ENCODE data around the gene ST13. TPM values are rescaled to one million over a fixed set of nuclear protein-coding genes. Genes with fewer than 3 reads are reported as not detected.

Gene ST13
- total RNA-seq, 1 donor from 2014 or later: 289 TPM

GRCh38 chr22:40823426-40823825, 33.0 kb downstream of the ST13 start:
- no peak overlapping the region for H3K4me3 Mint-ChIP-seq (ENCODE audit: unreplicated experiment)
- TF ChIP-seq CTCF (IDR thresholded peaks at IDR 0.05): no peak
- no peak for DNase-seq (ENCODE audit: extremely low spot score, unreplicated experiment)
- no peaks in the 10 kb centered on the region for H3K27me3 Mint-ChIP-seq (ENCODE audit: unreplicated experiment)
- H3K9me3 Mint-ChIP-seq (ENCODE audit: unreplicated experiment): no peaks in the 10 kb centered on the region
- H3K36me3 Mint-ChIP-seq (ENCODE audit: unreplicated experiment): peaks cover 30% of the 10 kb centered on the region
- H3K27ac Mint-ChIP-seq (ENCODE audit: unreplicated experiment): no peak overlapping the region
- peaks cover 14% of the 10 kb centered on the region for H3K4me1 Mint-ChIP-seq (ENCODE audit: unreplicated experiment)

- DNase-seq (ENCODE audit: extremely low spot score, unreplicated experiment): no peak
- Mint-ChIP-seq H3K27me3 (ENCODE audit: unreplicated experiment) (no peaks in the 10 kb centered on the region), H3K27ac (ENCODE audit: unreplicated experiment) (peak overlapping the region; percentile 89), H3K4me1 (ENCODE audit: unreplicated experiment) (peaks cover 29% of the 10 kb centered on the region), H3K9me3 (ENCODE audit: unreplicated experiment) (no peaks in the 10 kb centered on the region), H3K36me3 (ENCODE audit: unreplicated experiment) (peaks cover 7% of the 10 kb centered on the region), H3K4me3 (ENCODE audit: unreplicated experiment) (peak overlapping the region; percentile 98)
- TF ChIP-seq CTCF (IDR thresholded peaks at IDR 0.05): no peak
Observed at GRCh38 chr22:40819599-40820140, 36.8 kb downstream of the ST13 start.

GRCh38 chr22:40818747-40819598, 37.5 kb downstream of the ST13 start, which contains the start of gene SLC25A17:
Gene SLC25A17, minus strand, starts transcription at chr22:40819346. Its CDS starts 98 bp downstream, at chr22:40819248.
- Mint-ChIP-seq H3K4me1 (ENCODE audit: unreplicated experiment) (peaks cover 29% of the 10 kb centered on the region), H3K27me3 (ENCODE audit: unreplicated experiment) (no peaks in the 10 kb centered on the region), H3K9me3 (ENCODE audit: unreplicated experiment) (no peaks in the 10 kb centered on the region), H3K27ac (ENCODE audit: unreplicated experiment) (peak within 1 kb of the TSS; percentile 89), H3K4me3 (ENCODE audit: unreplicated experiment) (peak within 1 kb of the TSS; percentile 98), H3K36me3 (ENCODE audit: unreplicated experiment) (peaks cover 6% of the 10 kb centered on the region)
- DNase-seq (ENCODE audit: extremely low spot score, unreplicated experiment): peak; percentile 93
- TF ChIP-seq CTCF (IDR thresholded peaks at IDR 0.05): peak; percentile 58

GRCh38 chr22:40818192-40818746, 38.2 kb downstream of the ST13 start:
- H3K36me3 Mint-ChIP-seq (ENCODE audit: unreplicated experiment): peaks cover 6% of the 10 kb centered on the region
- H3K4me1 Mint-ChIP-seq (ENCODE audit: unreplicated experiment): peaks cover 29% of the 10 kb centered on the region
- peak overlapping the region; percentile 89 for H3K27ac Mint-ChIP-seq (ENCODE audit: unreplicated experiment)
- H3K9me3 Mint-ChIP-seq (ENCODE audit: unreplicated experiment): no peaks in the 10 kb centered on the region
- H3K27me3 Mint-ChIP-seq (ENCODE audit: unreplicated experiment): no peaks in the 10 kb centered on the region
- peak overlapping the region; percentile 98 for H3K4me3 Mint-ChIP-seq (ENCODE audit: unreplicated experiment)
- TF ChIP-seq CTCF (IDR thresholded peaks at IDR 0.05): no peak
- DNase-seq (ENCODE audit: extremely low spot score, unreplicated experiment): no peak

GRCh38 chr22:40817737-40818136, 38.7 kb downstream of the ST13 start:
- Mint-ChIP-seq H3K4me1 (ENCODE audit: unreplicated experiment) (peaks cover 29% of the 10 kb centered on the region), H3K36me3 (ENCODE audit: unreplicated experiment) (peaks cover 5% of the 10 kb centered on the region), H3K9me3 (ENCODE audit: unreplicated experiment) (no peaks in the 10 kb centered on the region), H3K27ac (ENCODE audit: unreplicated experiment) (no peak overlapping the region), H3K27me3 (ENCODE audit: unreplicated experiment) (no peaks in the 10 kb centered on the region), H3K4me3 (ENCODE audit: unreplicated experiment) (peak overlapping the region; percentile 98)
- TF ChIP-seq CTCF (IDR thresholded peaks at IDR 0.05): no peak
- no peak for DNase-seq (ENCODE audit: extremely low spot score, unreplicated experiment)

Measured in osteocyte (in vitro differentiated cells).